GM12878 (cell line): ENCODE measurements around the gene CELF2. TPM values are rescaled to one million over a fixed set of nuclear protein-coding genes. Genes with fewer than 3 reads are reported as not detected.

Experiments
- IKZF2 ChIP-seq, 2 experiments: fragments of 450-650 bp; IDR thresholded peaks; 2 replicates each; pipeline ENCODE4 v1.6.1; 2017; ENCODE audit warnings: mild to moderate bottlenecking in 2 of 2, moderate library complexity in 2 of 2
- POLR2AphosphoS5 ChIP-seq: IDR thresholded peaks from 2 replicates; pipeline ENCODE4 v1.6.1; 2011; ENCODE audit warnings: mild to moderate bottlenecking, low read length, inconsistent platforms
- RUNX3 ChIP-seq: IDR thresholded peaks from 2 replicates; pipeline ENCODE4 v1.6.1; 2012; ENCODE audit warnings: low read length, inconsistent platforms
- YBX1 ChIP-seq: fragments of 450-650 bp; IDR thresholded peaks from 2 replicates; pipeline ENCODE4 v1.6.1; 2016; ENCODE audit warnings: antibody characterized with exemption
- polyA plus RNA-seq, 11 experiments: library from polyadenylated mRNA; depleted of rRNA in 4 of 11; unstranded in 6 of 11; stranded (reverse) in 5 of 11; fragments of >200 nt; fragmentation: Nextera tagmentation in 4 of 11; fragmentation: Illumina TruSeq in 1 of 11; extraction: Ambion mirVana in 4 of 11; extraction: Trizol in 1 of 11; gene quantifications; 1 replicate in 1 of 11; 2 replicates in 10 of 11; pipeline versions ENCODE4 v1.2.1 to v1.2.3, GENCODE V29; 2011 to 2016; ENCODE audit warnings: inconsistent platforms in 2 of 11, missing spikeins in 2 of 11, low read depth in 1 of 11
- total RNA-seq, 4 experiments: library from RNA; depleted of rRNA in 3 of 4; stranded (reverse); fragments of >200 nt in 3 of 4; fragmentation: Illumina TruSeq in 1 of 4; extraction: Trizol in 1 of 4; gene quantifications; 2 replicates each; pipeline versions ENCODE4 v1.2.1 to v1.2.3, GENCODE V29; 2013 to 2021
- TF ChIP-seq, protein P1 (sequence below): fragments of 450-650 bp; IDR thresholded peaks from 2 replicates; pipeline ENCODE4 v1.6.1; 2016; ENCODE audit warnings: mild to moderate bottlenecking, moderate library complexity, borderline replicate concordance
- TF ChIP-seq, protein P2 (sequence below): fragments of 450-650 bp; IDR thresholded peaks from 2 replicates; pipeline ENCODE4 v1.6.1; 2016; ENCODE audit warnings: mild to moderate bottlenecking
- TF ChIP-seq, protein P3 (sequence below): IDR thresholded peaks from 2 replicates; pipeline ENCODE4 v1.6.1; 2012; ENCODE audit warnings: low read length, inconsistent platforms

The CELF2 gene
- total and polyA plus RNA-seq, 10 of the 15 experiments (the other 5 are each of a cell fraction or from before 2014, with no cell fraction given) = 20.8 to 129 (median 86.3) TPM

DNA sequence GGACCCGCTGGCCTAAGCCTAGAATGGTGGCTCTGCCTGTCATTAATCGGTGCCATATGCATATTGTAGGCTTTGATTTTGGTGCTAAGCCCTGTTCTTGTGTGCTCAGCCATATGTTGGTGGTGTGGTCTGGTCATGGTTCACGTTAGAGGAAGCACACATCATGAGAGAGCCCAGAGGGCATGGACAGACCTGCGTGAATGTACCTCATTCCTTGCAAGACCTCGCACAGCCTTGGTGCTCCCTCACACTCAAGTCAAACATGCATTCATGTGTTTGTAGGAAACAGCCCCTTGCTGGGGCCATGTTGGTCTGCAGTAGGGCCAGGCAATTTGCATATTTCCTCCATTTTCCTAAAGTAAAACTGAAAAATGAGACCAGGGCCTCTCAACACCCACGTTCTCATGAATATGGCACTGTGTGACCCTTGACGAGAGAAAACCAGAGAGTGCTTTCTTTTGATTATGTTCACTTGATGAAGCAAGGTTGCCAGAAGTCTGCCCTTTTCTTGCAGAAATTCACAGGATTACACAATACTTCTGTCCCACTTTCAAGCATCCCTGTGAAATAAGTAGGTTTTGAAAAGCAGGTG, 268.7 kb downstream of the CELF2 start (continued):
- TF ChIP-seq, protein P1, sequence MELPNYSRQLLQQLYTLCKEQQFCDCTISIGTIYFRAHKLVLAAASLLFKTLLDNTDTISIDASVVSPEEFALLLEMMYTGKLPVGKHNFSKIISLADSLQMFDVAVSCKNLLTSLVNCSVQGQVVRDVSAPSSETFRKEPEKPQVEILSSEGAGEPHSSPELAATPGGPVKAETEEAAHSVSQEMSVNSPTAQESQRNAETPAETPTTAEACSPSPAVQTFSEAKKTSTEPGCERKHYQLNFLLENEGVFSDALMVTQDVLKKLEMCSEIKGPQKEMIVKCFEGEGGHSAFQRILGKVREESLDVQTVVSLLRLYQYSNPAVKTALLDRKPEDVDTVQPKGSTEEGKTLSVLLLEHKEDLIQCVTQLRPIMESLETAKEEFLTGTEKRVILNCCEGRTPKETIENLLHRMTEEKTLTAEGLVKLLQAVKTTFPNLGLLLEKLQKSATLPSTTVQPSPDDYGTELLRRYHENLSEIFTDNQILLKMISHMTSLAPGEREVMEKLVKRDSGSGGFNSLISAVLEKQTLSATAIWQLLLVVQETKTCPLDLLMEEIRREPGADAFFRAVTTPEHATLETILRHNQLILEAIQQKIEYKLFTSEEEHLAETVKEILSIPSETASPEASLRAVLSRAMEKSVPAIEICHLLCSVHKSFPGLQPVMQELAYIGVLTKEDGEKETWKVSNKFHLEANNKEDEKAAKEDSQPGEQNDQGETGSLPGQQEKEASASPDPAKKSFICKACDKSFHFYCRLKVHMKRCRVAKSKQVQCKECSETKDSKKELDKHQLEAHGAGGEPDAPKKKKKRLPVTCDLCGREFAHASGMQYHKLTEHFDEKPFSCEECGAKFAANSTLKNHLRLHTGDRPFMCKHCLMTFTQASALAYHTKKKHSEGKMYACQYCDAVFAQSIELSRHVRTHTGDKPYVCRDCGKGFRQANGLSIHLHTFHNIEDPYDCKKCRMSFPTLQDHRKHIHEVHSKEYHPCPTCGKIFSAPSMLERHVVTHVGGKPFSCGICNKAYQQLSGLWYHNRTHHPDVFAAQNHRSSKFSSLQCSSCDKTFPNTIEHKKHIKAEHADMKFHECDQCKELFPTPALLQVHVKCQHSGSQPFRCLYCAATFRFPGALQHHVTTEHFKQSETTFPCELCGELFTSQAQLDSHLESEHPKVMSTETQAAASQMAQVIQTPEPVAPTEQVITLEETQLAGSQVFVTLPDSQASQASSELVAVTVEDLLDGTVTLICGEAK = no peak
- TF ChIP-seq IKZF2 (IDR thresholded peaks at IDR 0.05) (peak; percentile 18 to 38; a peak in 1 of 4 replicates), POLR2AphosphoS5 (peak; percentile 12), RUNX3 (peak; percentile 51), YBX1 (no peak)
- TF ChIP-seq, protein P2, sequence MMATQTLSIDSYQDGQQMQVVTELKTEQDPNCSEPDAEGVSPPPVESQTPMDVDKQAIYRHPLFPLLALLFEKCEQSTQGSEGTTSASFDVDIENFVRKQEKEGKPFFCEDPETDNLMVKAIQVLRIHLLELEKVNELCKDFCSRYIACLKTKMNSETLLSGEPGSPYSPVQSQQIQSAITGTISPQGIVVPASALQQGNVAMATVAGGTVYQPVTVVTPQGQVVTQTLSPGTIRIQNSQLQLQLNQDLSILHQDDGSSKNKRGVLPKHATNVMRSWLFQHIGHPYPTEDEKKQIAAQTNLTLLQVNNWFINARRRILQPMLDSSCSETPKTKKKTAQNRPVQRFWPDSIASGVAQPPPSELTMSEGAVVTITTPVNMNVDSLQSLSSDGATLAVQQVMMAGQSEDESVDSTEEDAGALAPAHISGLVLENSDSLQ = no peak
- TF ChIP-seq, protein P3, sequence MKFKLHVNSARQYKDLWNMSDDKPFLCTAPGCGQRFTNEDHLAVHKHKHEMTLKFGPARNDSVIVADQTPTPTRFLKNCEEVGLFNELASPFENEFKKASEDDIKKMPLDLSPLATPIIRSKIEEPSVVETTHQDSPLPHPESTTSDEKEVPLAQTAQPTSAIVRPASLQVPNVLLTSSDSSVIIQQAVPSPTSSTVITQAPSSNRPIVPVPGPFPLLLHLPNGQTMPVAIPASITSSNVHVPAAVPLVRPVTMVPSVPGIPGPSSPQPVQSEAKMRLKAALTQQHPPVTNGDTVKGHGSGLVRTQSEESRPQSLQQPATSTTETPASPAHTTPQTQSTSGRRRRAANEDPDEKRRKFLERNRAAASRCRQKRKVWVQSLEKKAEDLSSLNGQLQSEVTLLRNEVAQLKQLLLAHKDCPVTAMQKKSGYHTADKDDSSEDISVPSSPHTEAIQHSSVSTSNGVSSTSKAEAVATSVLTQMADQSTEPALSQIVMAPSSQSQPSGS = peak; percentile 74
